ENCODE data around the gene TSKS. TPM values are rescaled to one million over a fixed set of nuclear protein-coding genes. Genes with fewer than 3 reads are reported as not detected.

TSKS gene
- total and polyA plus RNA-seq, 2 of the 13 experiments (the other 11 are each of a cell fraction or from before 2014, with no cell fraction given): 0.03 TPM; not detected in 1

DNA sequence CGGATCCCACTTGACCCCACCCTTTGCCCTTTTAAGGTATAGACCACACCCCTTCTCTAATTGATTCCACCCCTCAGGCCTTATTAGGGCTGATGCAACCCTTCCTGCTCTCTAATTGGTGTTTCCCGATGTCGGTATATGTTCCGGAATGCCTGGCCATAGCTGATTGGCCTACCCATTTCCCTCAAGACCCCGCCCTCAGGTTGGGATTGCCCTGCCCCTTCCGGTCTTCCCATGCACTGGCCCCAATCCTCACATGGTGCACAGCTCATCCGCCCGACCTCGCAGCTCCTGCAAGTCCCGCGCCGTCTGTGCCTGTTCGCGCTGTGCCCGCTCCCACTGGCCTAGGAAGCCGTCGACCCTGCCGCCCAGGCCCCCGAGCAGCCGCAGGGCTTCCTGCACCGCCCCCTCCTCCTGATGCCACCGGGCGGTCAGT is 18.1 kb downstream of the TSKS start:
- no TSS peak for BruUV-seq (replicated peaks)
- H3K9me3 ChIP-seq (ENCODE audit: low read length): no peaks in the 10 kb centered on the region
- no peak overlapping the region for H3K4me2 ChIP-seq (ENCODE audit: low read depth, low read length)
- H3K27me3 ChIP-seq (ENCODE audit: control insufficient read depth in 1 of 2, insufficient read depth in 2 of 2, low read length in 2 of 2): no peaks in the 10 kb centered on the region; a peak in 1 of 5 replicates
- ChIA-PET POLR2A (no interaction called here), CTCF (ENCODE audit: low intra/inter-chr PET ratio, low total read pairs) (no interaction called here)
- H3K4me3 ChIP-seq (replicated peaks in 1 of 3; ENCODE audit: insufficient read depth in 1 of 3, low read depth in 2 of 3, low read length in 3 of 3): no peak overlapping the region
- no peak overlapping the region for H3K27ac ChIP-seq (ENCODE audit: extremely low read length, insufficient read depth, low read length)
- H3K9ac ChIP-seq (ENCODE audit: insufficient read depth, low read depth, low read length): no peak overlapping the region
- no peak overlapping the region for H2AFZ ChIP-seq (ENCODE audit: low read length)
- in situ Hi-C loops (cut with HindIII; ENCODE audit: extremely low pct_ligation_motif_present, low pct_unique_long_range_greater_than_20kb) (no loop called here), intact Hi-C loops (cut with micrococcal nuclease; ENCODE audit: unreplicated experiment) (no loop called here)
- FAIRE-seq (no peak), ATAC-seq (no peak), DNase-seq (ENCODE audit: low spot score) (no peak)
- 72% methylated on average over 20 of the region's 23 CpGs for WGBS (ENCODE audit: low lambda C conversion rate)
- H3K4me1 ChIP-seq (ENCODE audit: insufficient read depth, low read length): peaks cover 12% of the 10 kb centered on the region
- no peaks in the 10 kb centered on the region for H4K20me1 ChIP-seq (ENCODE audit: insufficient read depth, low read length)
- H3K79me2 ChIP-seq (ENCODE audit: insufficient read depth, low read length): no peaks in the 10 kb centered on the region
- H3K36me3 ChIP-seq (replicated peaks in 1 of 2; ENCODE audit: control insufficient read depth in 1 of 2, insufficient read depth in 2 of 2, low read length in 2 of 2): no peaks in the 10 kb centered on the region
- TF ChIP-seq SRF (IDR thresholded peaks at IDR 0.05; ENCODE audit: low read depth, low read length) (peak; percentile 92), EHMT2 (IDR thresholded peaks at IDR 0.05; ENCODE audit: borderline replicate concordance, low read depth, low read length) (no peak), GABPB1 (CRISPR knock-in tag; IDR thresholded peaks at IDR 0.05) (peak; percentile 32; the same call in 1 of the 2 replicates), ZNF33A (CRISPR knock-in tag; IDR thresholded peaks at IDR 0.05; ENCODE audit: borderline replicate concordance) (no peak), NFYC (CRISPR knock-in tag; IDR thresholded peaks at IDR 0.05) (peak; percentile 33; the same call in 1 of the 2 replicates)

DNA sequence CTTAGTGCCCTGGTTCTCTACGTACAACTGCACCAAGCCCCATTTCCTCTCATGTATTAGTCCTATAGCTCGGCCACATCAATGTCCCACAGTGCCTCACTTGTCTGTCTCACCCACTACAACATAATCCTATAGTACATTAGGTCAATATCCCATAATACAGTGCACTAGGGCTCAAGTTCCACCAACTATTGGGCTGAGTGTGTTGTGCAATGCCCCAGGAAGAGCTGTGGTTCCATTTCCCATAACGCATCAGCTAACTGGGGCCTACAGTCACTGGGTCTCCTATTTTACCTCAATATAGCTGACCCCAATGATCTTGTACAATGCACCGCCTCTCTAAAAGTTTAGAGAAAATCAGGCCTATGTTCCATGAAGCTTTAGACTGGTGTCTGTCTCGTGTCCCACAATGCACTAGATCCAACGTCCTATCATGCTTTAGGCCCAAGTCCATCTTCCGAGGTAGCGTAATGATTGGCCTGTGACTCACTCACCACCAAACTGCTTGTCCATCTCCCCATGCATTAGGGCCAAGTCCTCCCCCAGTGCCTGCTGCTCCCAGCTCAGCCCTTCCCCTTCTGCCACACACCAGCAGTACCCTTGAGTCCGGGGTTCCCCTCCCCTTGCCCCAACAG is 21.8 kb downstream of the TSKS start:
- ATAC-seq (peak; percentile 71), DNase-seq (ENCODE audit: low spot score) (peak; percentile 42), FAIRE-seq (no peak)
- no peaks in the 10 kb centered on the region for H4K20me1 ChIP-seq (ENCODE audit: insufficient read depth, low read length)
- H2AFZ ChIP-seq (ENCODE audit: low read length): no peak overlapping the region
- peaks cover 12% of the 10 kb centered on the region for H3K4me1 ChIP-seq (ENCODE audit: insufficient read depth, low read length)
- ChIA-PET POLR2A (no interaction called here), CTCF (ENCODE audit: low intra/inter-chr PET ratio, low total read pairs) (no interaction called here)
- peak overlapping the region; percentile 32 for H3K4me2 ChIP-seq (ENCODE audit: low read depth, low read length)
- BruUV-seq (replicated peaks): no TSS peak
- WGBS (ENCODE audit: low lambda C conversion rate): 52% methylated on average over 9 of the region's 9 CpGs
- no peak overlapping the region for H3K9ac ChIP-seq (ENCODE audit: insufficient read depth, low read depth, low read length)
- H3K27me3 ChIP-seq (ENCODE audit: control insufficient read depth in 1 of 2, insufficient read depth in 2 of 2, low read length in 2 of 2): no peaks in the 10 kb centered on the region; a peak in 1 of 5 replicates
- in situ Hi-C loops (cut with HindIII; ENCODE audit: extremely low pct_ligation_motif_present, low pct_unique_long_range_greater_than_20kb) (no loop called here), intact Hi-C loops (cut with micrococcal nuclease; ENCODE audit: unreplicated experiment) (no loop called here)
- H3K27ac ChIP-seq (ENCODE audit: extremely low read length, insufficient read depth, low read length): no peak overlapping the region
- no peaks in the 10 kb centered on the region for H3K36me3 ChIP-seq (replicated peaks in 1 of 2; ENCODE audit: control insufficient read depth in 1 of 2, insufficient read depth in 2 of 2, low read length in 2 of 2)
- H3K9me3 ChIP-seq (ENCODE audit: low read length): no peaks in the 10 kb centered on the region
- H3K79me2 ChIP-seq (ENCODE audit: insufficient read depth, low read length): no peaks in the 10 kb centered on the region
- no peak overlapping the region for H3K4me3 ChIP-seq (replicated peaks in 1 of 3; ENCODE audit: insufficient read depth in 1 of 3, low read depth in 2 of 3, low read length in 3 of 3)
- TF ChIP-seq ZNF761 (CRISPR knock-in tag; conservative IDR thresholded peaks at IDR 0.05) (no peak), ZNF143 (CRISPR knock-in tag; IDR thresholded peaks at IDR 0.05) (peak; percentile 33), ZNF484 (CRISPR knock-in tag; IDR thresholded peaks at IDR 0.05; ENCODE audit: borderline replicate concordance, low read depth) (no peak), ZFX (CRISPR knock-in tag; IDR thresholded peaks at IDR 0.05; ENCODE audit: low read depth) (peak; percentile 27; the same call in 1 of the 2 replicates), PAWR (CRISPR knock-in tag; IDR thresholded peaks at IDR 0.05; ENCODE audit: borderline replicate concordance) (no peak), DPF2 (CRISPR knock-in tag; IDR thresholded peaks at IDR 0.05; ENCODE audit: borderline replicate concordance, low read depth) (no peak), ZNF317 (CRISPR knock-in tag; IDR thresholded peaks at IDR 0.05) (peak; percentile 94), CEBPB (IDR thresholded peaks at IDR 0.05; ENCODE audit: borderline replicate concordance, low read depth, low read length) (peak; percentile 91), HNF4G (IDR thresholded peaks at IDR 0.05; ENCODE audit: borderline replicate concordance, low read depth, low read length) (peak; percentile 51; the same call in 1 of the 2 replicates), HNF4G (CRISPR knock-in tag; IDR thresholded peaks at IDR 0.05; ENCODE audit: borderline replicate concordance, low read depth) (no peak), ZNF138 (CRISPR knock-in tag; IDR thresholded peaks at IDR 0.05; ENCODE audit: low read depth) (no peak), KDM5A (IDR thresholded peaks at IDR 0.05; ENCODE audit: borderline replicate concordance, low read length) (no peak)
- TF ChIP-seq, protein P1, sequence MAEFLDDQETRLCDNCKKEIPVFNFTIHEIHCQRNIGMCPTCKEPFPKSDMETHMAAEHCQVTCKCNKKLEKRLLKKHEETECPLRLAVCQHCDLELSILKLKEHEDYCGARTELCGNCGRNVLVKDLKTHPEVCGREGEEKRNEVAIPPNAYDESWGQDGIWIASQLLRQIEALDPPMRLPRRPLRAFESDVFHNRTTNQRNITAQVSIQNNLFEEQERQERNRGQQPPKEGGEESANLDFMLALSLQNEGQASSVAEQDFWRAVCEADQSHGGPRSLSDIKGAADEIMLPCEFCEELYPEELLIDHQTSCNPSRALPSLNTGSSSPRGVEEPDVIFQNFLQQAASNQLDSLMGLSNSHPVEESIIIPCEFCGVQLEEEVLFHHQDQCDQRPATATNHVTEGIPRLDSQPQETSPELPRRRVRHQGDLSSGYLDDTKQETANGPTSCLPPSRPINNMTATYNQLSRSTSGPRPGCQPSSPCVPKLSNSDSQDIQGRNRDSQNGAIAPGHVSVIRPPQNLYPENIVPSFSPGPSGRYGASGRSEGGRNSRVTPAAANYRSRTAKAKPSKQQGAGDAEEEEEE (CRISPR knock-in tag; IDR thresholded peaks at IDR 0.05; ENCODE audit: borderline replicate concordance): no peak
